A673 (cell line): ENCODE measurements around the gene FUT8. TPM values are rescaled to one million over a fixed set of nuclear protein-coding genes. Genes with fewer than 3 reads are reported as not detected.
A peak's percentile ranks its signal among the peaks of the same experiment; 100 is the strongest.

Experiments
- BruUV-seq: library from RNA; stranded (reverse); fragments of 400-500 nt; replicated peaks from 2 replicates; lab custom pipeline; 2021; lab: Mats Ljungman, UMichigan
- CTCF ChIA-PET: fragments of 300-600 bp; sonication (Branson Sonifier 250); formaldehyde crosslinking; loops from one replicate; lab custom pipeline; 2022; ENCODE audit warnings: antibody characterized with exemption; lab: Charles Lee
- POLR2A ChIA-PET: fragments of 300-600 bp; sonication (Branson Sonifier 250); formaldehyde crosslinking; loops from one replicate; lab custom pipeline; 2022; ENCODE audit warnings: antibody characterized with exemption; ENCODE audit not compliant: low non-redundant PET; lab: Charles Lee
- DNase-seq: peaks from one replicate; pipeline ENCODE4 v3.0.0-alpha.2; 2015; ENCODE audit warnings: low spot score
- H3K27ac ChIP-seq: fragments of 200-600 bp; sonication (generic); 2 replicates; pipeline ENCODE4 v1.5.1; 2016; ENCODE audit warnings: mixed run types, low read depth, mild to moderate bottlenecking, mixed read lengths, antibody characterized with exemption, low read length; ENCODE audit not compliant: poor library complexity, severe bottlenecking
- H3K27me3 ChIP-seq: fragments of 200-600 bp; sonication (generic); replicated peaks from 2 replicates; pipeline ENCODE4 v1.6.1; 2017; ENCODE audit warnings: mixed run types, low read depth, mild to moderate bottlenecking, mixed read lengths, antibody characterized with exemption, low read length; ENCODE audit not compliant: insufficient read depth, poor library complexity
- H3K36me3 ChIP-seq: fragments of 200-600 bp; sonication (generic); 2 replicates; pipeline ENCODE4 v1.6.1; 2016; ENCODE audit warnings: mixed run types, mild to moderate bottlenecking, mixed read lengths, antibody characterized with exemption, low read length; ENCODE audit not compliant: insufficient read depth, poor library complexity, severe bottlenecking
- H3K4me1 ChIP-seq: fragments of 200-600 bp; sonication (generic); 2 replicates; pipeline ENCODE4 v1.6.1; 2017; ENCODE audit warnings: mixed run types, mild to moderate bottlenecking, mixed read lengths, antibody characterized with exemption, low read length; ENCODE audit not compliant: insufficient read depth, poor library complexity, severe bottlenecking
- H3K4me3 ChIP-seq: fragments of 200-600 bp; sonication (generic); 2 replicates; pipeline ENCODE4 v1.5.1; 2016; ENCODE audit warnings: low read depth, mixed run types, mild to moderate bottlenecking, mixed read lengths, low read length; ENCODE audit not compliant: poor library complexity, severe bottlenecking
- H3K9me3 ChIP-seq: fragments of 200-600 bp; sonication (generic); 2 replicates; pipeline ENCODE4 v1.6.1; 2016; ENCODE audit warnings: mixed run types, low read depth, mild to moderate bottlenecking, mixed read lengths, antibody characterized with exemption, low read length; ENCODE audit not compliant: poor library complexity, severe bottlenecking
- CTCF ChIP-seq: fragments of 300-800, 200-600 bp; sonication (generic); conservative IDR thresholded peaks from 2 replicates; pipeline ENCODE4 v1.5.1; 2017; ENCODE audit warnings: low read depth, mild to moderate bottlenecking, antibody characterized with exemption, low read length, moderate library complexity, mixed read lengths
- EZH2 ChIP-seq: fragments of 200-600 bp; sonication (generic); IDR thresholded peaks from 2 replicates; pipeline ENCODE4 v1.6.1; 2017; ENCODE audit warnings: borderline replicate concordance, low read depth, mild to moderate bottlenecking, mixed read lengths, antibody characterized with exemption, low read length; ENCODE audit not compliant: poor library complexity, severe bottlenecking
- intact Hi-C: fragments of 100-400 bp; cut with micrococcal nuclease; formaldehyde crosslinking; loops from one replicate; pipeline ENCODE4 v1.10.0; 2022; ENCODE audit not compliant: unreplicated experiment
- total RNA-seq: library from RNA; stranded (reverse); gene quantifications from 2 replicates; pipeline ENCODE4 v1.2.3, GENCODE V29; 2021

The FUT8 gene
- total RNA-seq, 1 experiment from 2014 or later = 11.0 TPM

GRCh38 chr14:65581799-65582198 is 169.3 kb downstream of the FUT8 start:
- ChIA-PET POLR2A (no interaction called here), CTCF (no interaction called here)
- no peak for DNase-seq
- intact Hi-C loops = no loop called here
- Histone ChIP-seq H3K27me3 (no peaks in the 10 kb centered on the region), H3K4me3 (no peak overlapping the region), H3K9me3 (no peaks in the 10 kb centered on the region), H3K27ac (no peak overlapping the region), H3K4me1 (no peaks in the 10 kb centered on the region), H3K36me3 (no peaks in the 10 kb centered on the region)
- TF ChIP-seq CTCF = no peak
- no peak for TF ChIP-seq EZH2
- BruUV-seq = no TSS peak

GRCh38 chr14:65585216-65585615 is 172.7 kb downstream of the FUT8 start:
- intact Hi-C loops = no loop called here
- Histone ChIP-seq H3K27me3 (no peaks in the 10 kb centered on the region), H3K9me3 (no peaks in the 10 kb centered on the region), H3K4me1 (no peaks in the 10 kb centered on the region), H3K27ac (no peak overlapping the region), H3K36me3 (no peaks in the 10 kb centered on the region), H3K4me3 (no peak overlapping the region)
- no peak for DNase-seq
- no TSS peak for BruUV-seq
- CTCF ChIA-PET = no interaction called here
- POLR2A ChIA-PET = interaction anchor here (0.5 kb wide), 1 partner anchor 941 kb away, joined by 3 read pairs; no protein-coding TSS in a partner anchor
- TF ChIP-seq CTCF (no peak), EZH2 (no peak)

GRCh38 chr14:65588426-65589140 is 176.1 kb downstream of the FUT8 start:
- intact Hi-C loops = no loop called here
- peak; percentile 24; the same call in 1 of the 2 replicates for TF ChIP-seq CTCF
- TF ChIP-seq EZH2 = no peak
- no peaks in the 10 kb centered on the region for H3K27me3 ChIP-seq
- H3K4me3 ChIP-seq = no peak overlapping the region
- H3K4me1 ChIP-seq = no peaks in the 10 kb centered on the region
- H3K9me3 ChIP-seq = no peaks in the 10 kb centered on the region
- H3K36me3 ChIP-seq = no peaks in the 10 kb centered on the region
- no peak overlapping the region for H3K27ac ChIP-seq
- ChIA-PET POLR2A (no interaction called here), CTCF (no interaction called here)
- no TSS peak for BruUV-seq
- no peak for DNase-seq
